ENCODE measurements around the gene FAM114A2. TPM values are rescaled to one million over a fixed set of nuclear protein-coding genes. Genes with fewer than 3 reads are reported as not detected.

The FAM114A2 gene
- total RNA-seq, 1 experiment from 2014 or later = 12.8 TPM

- Histone ChIP-seq H4K20me1 (ENCODE audit: control insufficient read depth, insufficient read depth, insufficient read length) (no peaks in the 10 kb centered on the region), H2AK5ac (ENCODE audit: insufficient read length, low read length) (no peak overlapping the region), H2AFZ (ENCODE audit: low read length) (no peak overlapping the region), H3K79me1 (ENCODE audit: insufficient read depth, low read depth, low read length, poor library complexity, severe bottlenecking) (no peaks in the 10 kb centered on the region), H3K79me2 (ENCODE audit: insufficient read depth, low read length) (peaks cover 3% of the 10 kb centered on the region; the same call in 1 of the 2 replicates), H3K56ac (ENCODE audit: insufficient read length, low read depth, low read length) (no peak overlapping the region), H3K18ac (ENCODE audit: insufficient read length, low read depth, low read length) (no peak overlapping the region), H3T11ph (ENCODE audit: low read length) (no peak overlapping the region), H2BK5ac (ENCODE audit: insufficient read length, low read length) (no peak overlapping the region), H4K91ac (ENCODE audit: insufficient read length, low read depth, low read length) (no peak overlapping the region), H3K4me2 (ENCODE audit: insufficient read depth, insufficient read length, low read length) (no peak overlapping the region), H2BK15ac (ENCODE audit: low read depth, low read length) (no peak overlapping the region), H2BK12ac (ENCODE audit: insufficient read length, low read depth, low read length) (no peak overlapping the region), H3K27me3 (ENCODE audit: insufficient read depth, low read length) (no peaks in the 10 kb centered on the region), H3K14ac (ENCODE audit: insufficient read depth, low read length) (no peak overlapping the region), H4K5ac (ENCODE audit: insufficient read length, low read depth, low read length) (no peak overlapping the region), H2BK20ac (ENCODE audit: low read depth, low read length, poor library complexity, severe bottlenecking) (no peak overlapping the region), H2BK120ac (ENCODE audit: low read depth, low read length, poor library complexity, severe bottlenecking) (no peak overlapping the region), H3K4ac (ENCODE audit: low read depth, low read length) (no peak overlapping the region), H3K27ac (ENCODE audit: insufficient read length, low read depth, low read length) (no peak overlapping the region), H3K23me2 (ENCODE audit: insufficient read length, low read depth, low read length, poor library complexity, severe bottlenecking) (no peaks in the 10 kb centered on the region), H3K23ac (ENCODE audit: insufficient read length, low read depth, low read length) (no peak overlapping the region), H4K8ac (replicated peaks; ENCODE audit: insufficient read length, low read depth, low read length) (no peak overlapping the region), H3K4me1 (ENCODE audit: insufficient read depth, low read length) (no peaks in the 10 kb centered on the region), H3K9ac (ENCODE audit: extremely low read depth, insufficient read length, low read length) (no peak overlapping the region), H3K9me3 (ENCODE audit: control insufficient read depth, low read depth, low read length) (no peaks in the 10 kb centered on the region)
- TF ChIP-seq CTCF (conservative IDR thresholded peaks at IDR 0.05) = no peak
- H3K36me3 Mint-ChIP-seq (ENCODE audit: insufficient read depth in 1 of 3, low read depth in 3 of 3) = no peaks in the 10 kb centered on the region
- H3K27me3 Mint-ChIP-seq (ENCODE audit: low read depth) = no peaks in the 10 kb centered on the region
- H3K9me3 Mint-ChIP-seq = no peaks in the 10 kb centered on the region
- DNase-seq = no peak
- no peaks in the 10 kb centered on the region for H3K4me1 Mint-ChIP-seq
- WGBS (ENCODE audit: extremely low coverage, insufficient read length, low lambda C conversion rate) = no CpG with 5 or more reads among the region's 7 CpGs
- H3K4me3 Mint-ChIP-seq = no peak overlapping the region
- H3K27ac Mint-ChIP-seq = no peak overlapping the region
Measured at GRCh38 chr5:154046486-154046885, 7.8 kb upstream of the FAM114A2 start.

Data from H9 (cell line).